EL (cell line): ENCODE measurements around the gene MVD.
"Not testable (repeated sequence)": the region's sequence is repeated elsewhere in the genome, so short reads cannot be mapped to it uniquely, and the experiment has no call there.

Source experiments
- DNase-seq: peaks from one replicate; pipeline ENCODE4 v3.0.0-alpha.2; 2016

Gene MVD

GRCh38 chr16:88680554-88681083 is 17.7 kb upstream of the MVD start:
- no peak for DNase-seq

- DNase-seq, result no peak
Observed at GRCh38 chr16:88678224-88678979, 15.5 kb upstream of the MVD start.

DNA sequence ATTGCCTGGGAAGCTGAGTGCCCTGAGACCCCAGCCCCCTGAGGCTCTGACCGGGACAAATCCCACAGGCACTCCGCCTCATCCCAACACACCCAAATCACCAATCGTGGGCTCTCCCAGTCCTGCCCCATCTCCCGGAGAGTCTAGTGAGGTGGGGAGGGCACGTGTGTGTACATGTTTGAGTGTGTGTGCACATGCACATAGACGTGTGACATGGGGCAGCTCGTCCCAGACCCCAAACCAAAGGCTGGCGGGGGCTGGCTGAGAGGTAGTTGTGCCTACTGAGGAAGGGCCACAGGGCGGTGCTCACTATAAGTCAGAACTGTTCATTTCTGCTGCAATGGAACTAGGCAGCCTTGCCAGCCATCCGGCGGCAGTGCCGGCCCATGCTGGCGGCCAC is 14.8 kb upstream of the MVD start:
- DNase-seq, result no peak

DNA sequence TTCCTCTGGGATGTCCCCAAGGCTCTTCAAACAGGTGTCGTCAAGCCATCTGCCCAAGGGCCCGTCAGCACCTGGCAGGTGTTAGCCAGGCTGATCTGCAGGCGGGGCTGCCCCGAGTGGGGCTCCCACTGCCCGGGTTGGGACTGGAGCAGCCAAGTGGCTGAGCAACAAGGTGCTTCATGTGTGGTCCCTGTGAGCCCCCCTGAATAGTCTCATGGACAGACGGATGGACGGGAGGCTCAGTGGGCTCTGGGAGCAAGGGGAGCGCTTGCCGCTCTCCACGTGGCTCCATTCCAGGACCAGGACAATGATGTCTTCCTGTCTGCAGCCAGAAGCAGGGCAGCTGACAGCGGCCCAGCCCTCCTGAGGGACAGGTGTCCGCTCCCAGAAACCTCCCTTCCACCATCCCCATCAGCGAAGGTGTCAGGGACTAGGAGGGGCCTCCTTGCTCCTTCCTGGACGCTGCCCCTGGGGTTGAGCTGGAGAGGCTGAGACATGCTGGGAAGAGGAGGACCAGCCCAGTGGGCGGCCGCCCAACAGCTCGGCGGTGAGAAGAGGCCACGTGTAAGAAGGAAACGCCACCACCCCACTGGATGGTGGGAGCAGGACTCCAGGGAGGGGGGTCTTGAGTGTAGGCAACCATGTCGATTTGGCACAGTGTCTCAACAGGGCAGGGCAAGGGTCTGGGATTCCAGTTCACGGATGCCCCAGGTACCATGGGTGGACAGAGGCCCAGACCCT is 13.8 kb upstream of the MVD start:
- DNase-seq, result no peak

GRCh38 chr16:88673716-88674379 is 11.0 kb upstream of the MVD start:
- no peak for DNase-seq

DNA sequence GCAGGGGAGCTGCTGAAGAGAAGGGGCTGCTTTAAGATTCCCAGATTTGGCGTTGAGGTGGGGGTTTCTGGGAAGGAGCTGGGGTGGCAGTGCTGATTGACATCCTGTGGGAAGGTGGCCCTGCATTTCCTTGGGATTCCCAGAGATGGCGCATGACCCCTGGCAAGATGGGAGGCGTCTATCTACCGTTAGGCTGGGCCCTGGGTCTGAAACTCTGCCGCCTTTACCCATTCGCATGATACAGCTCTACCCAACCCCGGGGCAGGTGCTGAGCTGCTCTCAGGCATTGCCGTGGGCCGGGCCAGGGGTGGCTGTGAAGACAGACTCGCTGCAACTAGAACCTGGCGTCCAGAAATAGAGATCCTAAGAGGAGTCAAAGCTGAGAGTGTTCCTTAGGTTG is 9.9 kb upstream of the MVD start:
- no peak for DNase-seq

DNA sequence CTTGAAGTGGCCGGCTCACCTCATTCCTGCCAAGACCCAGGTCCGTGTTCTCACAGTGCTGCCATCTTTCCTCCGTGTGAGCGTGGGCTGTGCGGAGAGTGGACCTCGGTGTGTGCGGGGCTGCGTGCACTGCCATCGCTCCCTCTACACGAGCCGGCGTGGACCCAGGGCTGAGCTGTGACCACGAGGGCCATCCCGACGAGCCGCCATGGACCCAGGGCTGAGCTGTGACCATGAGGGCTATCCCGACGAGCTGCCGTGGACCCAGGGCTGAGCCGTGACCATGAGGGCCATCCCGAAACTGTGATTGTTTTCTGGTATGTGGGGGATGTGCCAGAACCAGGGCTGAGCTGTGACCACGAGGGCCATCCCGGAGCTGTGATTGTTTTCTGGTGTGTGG is 8.9 kb upstream of the MVD start:
- no peak for DNase-seq

GRCh38 chr16:88669980-88670379 is 7.1 kb upstream of the MVD start:
- DNase-seq, result no peak

DNA sequence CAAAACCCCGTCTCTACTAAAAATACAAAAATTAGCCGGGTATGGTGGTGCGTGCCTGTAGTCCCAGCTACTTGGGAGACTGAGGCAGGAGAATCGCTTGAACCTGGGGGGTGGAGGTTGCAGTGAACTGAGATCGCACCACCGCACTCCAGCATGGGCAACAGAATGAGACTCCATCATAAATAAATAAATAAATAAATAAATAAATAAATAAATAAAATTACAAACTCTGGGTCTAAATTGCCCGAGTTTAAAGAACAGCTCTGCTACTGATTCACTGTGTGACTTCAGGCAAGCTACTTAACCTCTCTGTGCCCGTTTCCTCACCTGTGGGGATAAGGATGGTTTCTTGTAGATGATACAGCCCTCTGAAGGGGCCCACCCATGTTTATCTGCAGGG is 6.6 kb upstream of the MVD start:
- DNase-seq, result not testable (repeated sequence)

DNA sequence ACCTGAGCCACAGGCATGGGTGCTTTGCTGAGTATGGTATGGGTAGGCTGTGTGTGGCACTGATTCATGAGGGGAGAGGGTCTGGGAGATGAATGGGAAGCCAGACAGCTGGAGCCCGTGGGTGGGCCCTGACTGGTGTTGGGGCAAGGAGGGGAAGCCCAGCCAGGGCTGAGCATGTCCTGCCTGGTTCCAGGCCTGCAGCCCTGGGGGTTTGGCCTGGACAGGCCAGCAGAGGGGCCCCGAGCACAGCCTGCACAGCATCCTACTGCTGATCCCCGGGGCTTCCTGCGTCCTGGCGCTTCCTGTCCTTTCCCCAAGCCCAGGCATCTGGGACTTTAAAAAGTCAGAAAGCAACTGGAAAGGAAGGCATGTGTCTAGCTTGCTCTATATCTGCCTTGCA is 4.6 kb upstream of the MVD start:
- no peak for DNase-seq

GRCh38 chr16:88665570-88665969 is 2.7 kb upstream of the MVD start:
- DNase-seq, result no peak

DNA sequence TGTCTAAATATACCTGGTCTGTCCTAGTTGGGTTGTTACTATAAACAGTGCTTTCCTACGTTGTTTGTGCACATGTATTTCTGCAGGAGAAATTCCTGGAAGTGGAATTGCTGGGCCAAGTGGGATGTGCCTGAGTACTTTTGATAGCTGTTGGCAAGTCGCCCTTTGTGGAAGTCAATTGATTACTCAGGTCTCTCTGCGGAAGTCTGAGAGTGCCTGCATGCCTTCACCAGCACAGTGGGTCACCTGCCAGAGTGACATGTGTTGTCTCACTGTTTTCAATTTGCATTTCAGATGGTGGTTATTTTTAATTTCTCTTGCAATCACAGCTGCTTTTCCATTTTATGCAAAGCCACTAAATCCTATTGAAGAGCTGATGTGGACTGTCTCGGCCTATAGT is 2.3 kb upstream of the MVD start:
- no peak for DNase-seq

DNA sequence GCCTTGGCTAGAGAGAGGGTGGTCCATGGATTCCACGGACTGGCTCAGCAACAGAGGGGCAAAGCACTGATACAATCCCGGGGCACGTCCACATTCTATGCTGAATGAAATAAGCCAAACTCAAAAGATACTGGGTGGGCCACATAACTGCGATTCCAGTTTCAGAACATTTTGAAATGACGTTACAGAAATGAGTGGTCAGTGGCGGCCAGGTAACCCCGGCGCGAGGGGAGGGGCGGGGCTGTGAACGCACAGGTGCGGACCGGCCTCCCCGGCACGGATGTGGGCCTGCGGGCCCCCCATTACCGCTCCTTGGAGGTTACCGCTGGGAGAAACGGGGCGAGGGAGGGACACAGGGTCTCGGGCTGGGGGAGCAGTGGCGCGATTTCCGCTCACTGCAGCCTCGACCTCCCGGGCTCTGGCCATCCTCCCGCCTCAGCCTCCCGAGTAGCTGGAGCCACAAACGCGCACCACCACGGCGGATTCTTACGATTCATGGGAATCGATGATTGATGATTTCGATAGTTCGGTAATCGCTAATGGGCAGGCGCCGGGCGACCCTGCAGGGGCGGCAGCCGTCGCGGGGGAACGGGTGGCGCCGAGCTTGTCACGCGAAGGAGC is 559 bp downstream of the MVD start:
- DNase-seq, result no peak

DNA sequence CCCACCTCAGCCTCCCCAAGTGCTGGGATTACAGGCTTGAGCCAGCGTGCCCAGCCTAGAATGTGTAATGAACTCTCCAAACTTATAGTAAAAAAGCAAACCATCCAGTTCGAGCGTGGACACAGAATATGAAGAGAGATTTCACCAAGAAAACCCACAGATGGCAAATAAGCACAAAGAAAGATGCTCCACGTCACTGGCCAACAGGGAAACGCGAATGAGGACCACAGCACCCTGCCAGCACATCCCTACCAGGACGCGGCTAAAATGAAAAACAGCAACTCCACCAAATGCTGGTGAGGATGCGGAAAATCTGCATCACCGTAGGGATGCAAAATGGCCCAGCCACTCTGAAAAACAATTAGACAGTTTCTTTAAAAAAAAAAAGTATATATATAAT is 1.4 kb downstream of the MVD start:
- no peak for DNase-seq

DNA sequence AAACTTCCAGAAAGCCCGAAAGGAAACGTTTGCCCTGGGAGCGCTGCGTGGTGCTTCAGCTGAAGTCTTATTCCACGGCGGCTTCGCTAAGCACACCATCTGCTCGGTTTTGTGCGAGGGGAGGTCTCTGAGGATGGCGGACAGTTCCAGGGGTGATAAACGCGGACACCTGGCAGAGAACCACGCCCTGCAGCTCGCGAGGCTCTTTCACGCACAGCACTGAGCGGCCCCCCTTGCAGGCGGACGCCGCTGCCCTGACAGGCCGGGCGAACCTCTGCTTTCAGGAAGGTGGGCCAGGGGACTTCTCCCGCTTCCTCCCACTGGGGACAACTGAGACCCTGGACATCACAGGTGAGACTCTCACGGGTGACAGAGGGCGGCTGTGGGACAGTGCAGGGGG is 3.7 kb downstream of the MVD start:
- DNase-seq, result no peak

DNA sequence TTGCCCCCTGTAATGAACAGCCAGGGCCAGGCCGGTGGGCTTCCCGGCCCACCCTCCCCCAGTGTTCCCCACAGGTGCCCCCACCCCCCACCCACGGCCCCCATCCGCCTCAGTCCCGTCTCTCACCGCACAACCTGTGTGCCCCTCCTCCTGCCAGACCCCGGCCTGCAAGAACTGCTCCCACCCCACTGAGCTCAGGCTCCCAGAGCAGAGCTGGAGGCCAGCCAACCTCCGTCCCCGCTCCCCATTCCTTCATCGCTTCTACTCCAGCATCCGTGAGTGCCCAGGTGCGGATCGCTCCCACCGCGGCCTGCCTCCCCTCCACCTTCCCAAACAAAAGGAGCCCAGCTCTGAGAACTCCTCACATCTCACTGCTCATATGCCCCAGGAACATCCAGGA is 4.2 kb downstream of the MVD start:
- DNase-seq, result no peak

DNA sequence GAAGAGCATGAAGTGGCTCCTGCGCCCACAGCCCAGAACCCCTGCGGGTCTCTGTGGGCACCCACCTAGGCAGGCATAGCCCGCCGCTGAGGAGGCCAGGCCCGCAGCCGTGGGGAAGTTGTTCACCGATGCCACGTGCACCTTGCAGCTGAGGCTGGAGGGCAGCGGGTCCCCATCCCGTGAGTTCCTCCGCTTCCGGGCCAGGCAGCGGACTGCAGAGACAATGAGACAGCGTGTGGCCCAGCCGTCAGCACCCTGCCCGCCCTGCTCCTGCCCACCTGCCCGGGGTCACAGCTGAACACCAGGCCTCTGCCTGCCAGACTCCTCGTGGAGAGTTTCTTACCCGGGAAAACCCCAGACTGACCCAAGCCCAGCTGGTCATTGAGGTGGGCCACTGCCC is 5.5 kb downstream of the MVD start:
- no peak for DNase-seq

GRCh38 chr16:88656291-88656980 is 6.5 kb downstream of the MVD start:
- DNase-seq, result no peak

GRCh38 chr16:88655733-88656281 is 7.1 kb downstream of the MVD start:
- no peak for DNase-seq

GRCh38 chr16:88655053-88655732 is 7.7 kb downstream of the MVD start:
- no peak for DNase-seq

GRCh38 chr16:88654363-88655052 is 8.4 kb downstream of the MVD start:
- DNase-seq, result no peak
